GM23248 (cell line): ENCODE measurements around the gene HAPSTR1. TPM values are rescaled to one million over a fixed set of nuclear protein-coding genes. Genes with fewer than 3 reads are reported as not detected.

ENCODE experiments used
- DNase-seq: peaks from one replicate; pipeline ENCODE4 v3.0.0-alpha.2; 2015
- H2AFZ ChIP-seq: fragments of 200-600 bp; sonication (generic); 2 replicates; pipeline ENCODE4 v1.6.1; 2016; ENCODE audit warnings: antibody characterized with exemption
- H3F3A ChIP-seq: fragments of 200-600 bp; sonication (generic); 2 replicates; pipeline ENCODE4 v1.6.1; 2016; ENCODE audit warnings: mild to moderate bottlenecking, antibody characterized with exemption, mixed run types; ENCODE audit not compliant: insufficient read depth
- H3K27ac ChIP-seq: fragments of 200-600 bp; sonication (generic); 2 replicates; pipeline ENCODE4 v1.5.1; 2016; ENCODE audit warnings: mild to moderate bottlenecking
- H3K27me3 ChIP-seq: fragments of 200-600 bp; sonication (generic); replicated peaks from 2 replicates; pipeline ENCODE4 v1.6.1; 2016; ENCODE audit warnings: mild to moderate bottlenecking; ENCODE audit not compliant: insufficient read depth
- H3K36me3 ChIP-seq: fragments of 200-600 bp; sonication (generic); 2 replicates; pipeline ENCODE4 v1.6.1; 2016; ENCODE audit warnings: low read depth, mild to moderate bottlenecking
- H3K4me1 ChIP-seq: fragments of 200-600 bp; sonication (generic); 2 replicates; pipeline ENCODE4 v1.6.1; 2016; ENCODE audit warnings: mild to moderate bottlenecking; ENCODE audit not compliant: insufficient read depth
- H3K4me2 ChIP-seq: fragments of 200-600 bp; sonication (generic); one replicate; pipeline ENCODE4 v1.6.1; 2016; ENCODE audit warnings: mild to moderate bottlenecking; ENCODE audit not compliant: unreplicated experiment
- H3K4me3 ChIP-seq: fragments of 200-600 bp; sonication (generic); 2 replicates; pipeline ENCODE4 v1.5.1; 2016; ENCODE audit warnings: mild to moderate bottlenecking
- H3K79me2 ChIP-seq: fragments of 200-600 bp; sonication (generic); 2 replicates; pipeline ENCODE4 v1.6.1; 2016; ENCODE audit warnings: mild to moderate bottlenecking; ENCODE audit not compliant: insufficient read depth
- H3K9ac ChIP-seq: fragments of 200-600 bp; sonication (generic); 2 replicates; pipeline ENCODE4 v1.6.1; 2016; ENCODE audit warnings: mild to moderate bottlenecking
- H3K9me2 ChIP-seq: fragments of 200-600 bp; sonication (generic); 2 replicates; pipeline ENCODE4 v1.6.1; 2016; ENCODE audit warnings: mixed run types, mild to moderate bottlenecking, moderate library complexity; ENCODE audit not compliant: insufficient read depth
- H3K9me3 ChIP-seq: fragments of 200-600 bp; sonication (generic); one replicate; pipeline ENCODE4 v1.6.1; 2017; ENCODE audit warnings: low read depth
- H4K20me1 ChIP-seq: fragments of 200-600 bp; sonication (generic); 2 replicates; pipeline ENCODE4 v1.6.0; 2016; ENCODE audit not compliant: insufficient read depth
- EZH2 ChIP-seq: fragments of 200-600 bp; sonication (generic); IDR thresholded peaks from 2 replicates; pipeline ENCODE4 v1.6.1; 2018; ENCODE audit warnings: antibody characterized with exemption, mild to moderate bottlenecking; ENCODE audit not compliant: insufficient read depth, poor library complexity, severe bottlenecking
- EZH2phosphoT487 ChIP-seq: fragments of 200-600 bp; sonication (generic); IDR thresholded peaks from 2 replicates; pipeline ENCODE4 v1.6.1; 2018; ENCODE audit warnings: antibody characterized with exemption, moderate library complexity, mild to moderate bottlenecking, low read depth; ENCODE audit not compliant: insufficient read depth
- WGBS, 2 experiments: methylation state at CpG; one replicate each; pipeline ENCODE4 v1.1.6; 2015 to 2017; ENCODE audit warnings: low lambda C conversion rate in 2 of 2, low coverage in 1 of 2; ENCODE audit errors: missing lambda C conversion rate in 2 of 2; 5-methylcytosine and 5-hydroxymethylcytosine counted together
- in situ Hi-C: fragments of 300-500 bp; cut with MboI; formaldehyde crosslinking; loops from 2 replicates; pipeline ENCODE4 v1.15.0; 2020
- polyA plus RNA-seq: library from polyadenylated mRNA; unstranded; fragments of >200 nt; fragmentation: Nextera tagmentation; extraction: Ambion mirVana; gene quantifications from 2 replicates; pipeline ENCODE4 v1.2.1, GENCODE V29; 2016
- total RNA-seq: library from RNA; depleted of rRNA; stranded (reverse); fragments of >200 nt; shearing (Covaris generic); gene quantifications from 2 replicates; pipeline ENCODE4 v1.2.3, GENCODE V29; 2014

HAPSTR1 gene
- total and polyA plus RNA-seq, 2 experiments from 2014 or later: 11.7 to 79.2 TPM

DNA sequence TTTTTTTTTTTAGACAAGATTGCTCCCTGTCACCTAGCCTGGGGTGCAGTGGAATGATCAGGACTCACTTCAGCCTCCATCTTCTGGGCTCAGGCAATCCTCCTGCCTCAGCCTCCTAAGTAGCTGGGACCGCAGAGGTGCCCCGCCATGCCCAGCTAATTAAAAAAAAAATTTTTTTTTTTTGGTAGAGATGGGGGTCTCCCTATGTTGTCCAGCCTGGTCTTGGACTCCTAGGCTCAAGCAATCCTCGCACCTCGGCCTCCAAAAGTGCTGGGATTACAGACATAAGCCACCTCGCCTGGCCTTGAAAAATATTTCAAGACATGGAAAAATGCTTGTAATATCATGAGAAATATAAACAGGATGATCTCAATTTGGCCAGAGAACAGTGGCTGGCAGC, 42.9 kb downstream of the HAPSTR1 start:
- in situ Hi-C loops: loop anchor here (25.0 kb wide), 1 partner anchor 1603 kb away; the partner anchor contains the start of gene NUBP1
- Histone ChIP-seq H3K4me3 (no peak overlapping the region), H3K36me3 (no peaks in the 10 kb centered on the region), H3F3A (peaks cover 23% of the 10 kb centered on the region), H3K79me2 (peaks cover 29% of the 10 kb centered on the region), H3K27me3 (no peaks in the 10 kb centered on the region), H4K20me1 (0 out of 2 replicates have a peak, but pooled peaks cover 4% of the 10 kb centered on the region), H3K4me2 (no peak overlapping the region), H3K27ac (no peak overlapping the region), H2AFZ (no peak overlapping the region), H3K4me1 (no peaks in the 10 kb centered on the region), H3K9me2 (no peaks in the 10 kb centered on the region), H3K9me3 (no peaks in the 10 kb centered on the region), H3K9ac (no peak overlapping the region)
- DNase-seq: no peak
- TF ChIP-seq EZH2phosphoT487: no peak
- 83 to 85% methylated on average over 5 of the region's 5 CpGs for WGBS, 2 experiments

DNA sequence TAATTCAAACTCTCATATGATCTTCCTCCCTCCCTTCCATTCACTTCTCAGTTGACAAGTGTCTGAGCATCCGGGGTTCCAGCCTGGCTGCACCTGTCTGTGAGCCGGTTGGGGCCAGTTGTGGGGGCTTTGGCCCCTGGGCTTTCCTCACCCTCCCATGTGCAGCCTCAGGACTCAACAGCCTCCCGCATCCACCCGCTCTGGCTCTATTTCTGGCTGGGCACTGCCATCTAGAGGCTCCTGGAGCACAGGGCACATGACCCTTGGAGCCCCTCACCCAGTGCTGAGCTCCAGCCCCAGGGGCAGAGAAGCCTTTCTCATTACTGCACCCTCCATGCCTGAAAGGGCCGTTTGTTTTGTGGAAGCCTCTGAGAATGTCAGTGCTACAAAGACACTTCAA, 43.3 kb downstream of the HAPSTR1 start:
- Histone ChIP-seq H3K4me3 (no peak overlapping the region), H3K9me3 (no peaks in the 10 kb centered on the region), H3K4me2 (no peak overlapping the region), H3K27me3 (no peaks in the 10 kb centered on the region), H3K9me2 (no peaks in the 10 kb centered on the region), H3K36me3 (no peaks in the 10 kb centered on the region), H3K4me1 (no peaks in the 10 kb centered on the region), H2AFZ (no peak overlapping the region), H4K20me1 (0 out of 2 replicates have a peak, but pooled peaks cover 4% of the 10 kb centered on the region), H3K27ac (no peak overlapping the region), H3K79me2 (peaks cover 25% of the 10 kb centered on the region), H3K9ac (no peak overlapping the region), H3F3A (peaks cover 23% of the 10 kb centered on the region)
- 23 to 26% methylated on average over 5 of the region's 5 CpGs for WGBS, 2 experiments
- TF ChIP-seq EZH2phosphoT487 (no peak), EZH2 (no peak)
- DNase-seq: peak; percentile 62
- in situ Hi-C loops: loop anchor here (25.0 kb wide), 1 partner anchor 1603 kb away; the partner anchor contains the start of gene NUBP1

DNA sequence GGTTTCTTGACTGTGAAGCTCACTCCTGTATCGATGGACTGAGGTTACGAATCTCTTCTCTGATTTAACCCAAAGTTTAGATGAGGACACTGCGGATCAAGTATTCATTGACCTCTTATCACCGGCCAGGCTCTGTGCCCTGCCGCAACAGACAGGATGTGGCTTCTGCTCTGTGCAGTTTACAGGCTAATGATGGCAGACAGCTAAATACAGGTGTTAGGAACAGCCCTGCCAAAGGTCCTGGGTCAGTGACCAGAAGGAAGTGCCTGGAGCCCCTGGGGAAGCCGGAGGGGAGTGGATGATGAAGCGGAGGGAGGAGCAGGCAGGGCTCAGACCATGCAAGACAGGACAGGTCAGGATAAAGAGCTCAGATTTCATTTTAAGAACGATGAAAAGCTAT, 44.4 kb downstream of the HAPSTR1 start:
- H3F3A ChIP-seq: peaks cover 17% of the 10 kb centered on the region
- no peak overlapping the region for H3K27ac ChIP-seq
- H3K4me2 ChIP-seq: no peak overlapping the region
- H4K20me1 ChIP-seq: 0 out of 2 replicates have a peak, but pooled peaks cover 4% of the 10 kb centered on the region
- H3K36me3 ChIP-seq: no peaks in the 10 kb centered on the region
- WGBS, 2 experiments: 53 to 57% methylated on average over 8 of the region's 8 CpGs
- H3K27me3 ChIP-seq: no peaks in the 10 kb centered on the region
- TF ChIP-seq EZH2: no peak
- TF ChIP-seq EZH2phosphoT487: no peak
- H3K9ac ChIP-seq: no peak overlapping the region
- no peaks in the 10 kb centered on the region for H3K9me2 ChIP-seq
- peaks cover 14% of the 10 kb centered on the region for H3K79me2 ChIP-seq
- in situ Hi-C loops: loop anchor here (25.0 kb wide), 1 partner anchor 1602 kb away; the partner anchor contains the start of gene NUBP1
- H3K9me3 ChIP-seq: no peaks in the 10 kb centered on the region
- no peak overlapping the region for H3K4me3 ChIP-seq
- DNase-seq: no peak
- no peaks in the 10 kb centered on the region for H3K4me1 ChIP-seq
- H2AFZ ChIP-seq: no peak overlapping the region

DNA sequence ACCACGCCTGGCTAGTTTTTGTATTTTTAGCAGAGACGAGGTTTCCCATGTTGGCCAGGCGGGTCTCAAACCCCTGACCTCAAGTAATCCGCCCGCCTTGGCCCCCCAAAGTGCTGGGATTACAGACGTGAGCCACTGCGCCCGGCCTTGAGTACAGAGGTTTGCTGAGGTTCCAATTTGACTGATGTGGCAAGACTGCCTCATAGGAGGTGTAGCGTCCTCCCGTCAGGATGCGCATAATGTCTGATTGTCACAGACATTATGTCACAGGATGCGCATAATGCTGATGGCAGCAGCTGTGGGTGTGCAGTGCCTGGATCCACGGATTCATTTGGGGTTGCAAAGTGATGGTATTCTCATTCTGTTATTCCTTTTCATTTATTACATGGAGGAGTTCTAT, 45.2 kb downstream of the HAPSTR1 start:
- peaks cover 17% of the 10 kb centered on the region for H3F3A ChIP-seq
- no peak overlapping the region for H3K4me2 ChIP-seq
- H3K4me1 ChIP-seq: no peaks in the 10 kb centered on the region
- no peak overlapping the region for H2AFZ ChIP-seq
- 93 to 95% methylated on average over 13 of the region's 13 CpGs for WGBS, 2 experiments
- no peaks in the 10 kb centered on the region for H3K9me2 ChIP-seq
- no peak overlapping the region for H3K4me3 ChIP-seq
- no peaks in the 10 kb centered on the region for H3K27me3 ChIP-seq
- H4K20me1 ChIP-seq: 0 out of 2 replicates have a peak, but pooled peaks cover 4% of the 10 kb centered on the region
- no peaks in the 10 kb centered on the region for H3K9me3 ChIP-seq
- in situ Hi-C loops: loop anchor here (25.0 kb wide), 1 partner anchor 1601 kb away; the partner anchor contains the start of gene NUBP1
- H3K27ac ChIP-seq: no peak overlapping the region
- no peak for DNase-seq
- peaks cover 6% of the 10 kb centered on the region; the same call in 1 of the 2 replicates for H3K79me2 ChIP-seq
- H3K36me3 ChIP-seq: no peaks in the 10 kb centered on the region
- TF ChIP-seq EZH2: no peak
- no peak for TF ChIP-seq EZH2phosphoT487
- H3K9ac ChIP-seq: no peak overlapping the region
